Colonic mucosa (tissue), 4 donors: ENCODE results near the gene OR10A6. TPM values are rescaled to one million over a fixed set of nuclear protein-coding genes. Genes with fewer than 3 reads are reported as not detected.

Experiments
- DNase-seq: peaks from one replicate; pipeline ENCODE4 v3.0.0-alpha.2; 2020
- H3K27ac ChIP-seq: fragments of 200-600 bp; one replicate; pipeline ENCODE4 v1.8.0; 2021
- H3K27me3 ChIP-seq: fragments of 200-600 bp; one replicate; pipeline ENCODE4 v1.8.0; 2021
- H3K36me3 ChIP-seq: fragments of 200-600 bp; one replicate; pipeline ENCODE4 v1.8.0; 2021
- H3K4me1 ChIP-seq: fragments of 200-600 bp; one replicate; pipeline ENCODE4 v1.8.0; 2021; ENCODE audit warnings: mild to moderate bottlenecking
- H3K4me3 ChIP-seq: fragments of 200-600 bp; one replicate; pipeline ENCODE4 v1.8.0; 2021
- H3K9ac ChIP-seq, 2 donors: one replicate each; pipeline ENCODE4 v1.7.0; 2013; ENCODE audit warnings: control low read depth in 2 of 2, low read depth in 2 of 2, low read length in 2 of 2
- H3K9me3 ChIP-seq: fragments of 200-600 bp; one replicate; pipeline ENCODE4 v1.8.0; 2021
- CTCF ChIP-seq: fragments of 200-600 bp; IDR thresholded peaks from one replicate; pipeline ENCODE4 v1.8.0; 2022; ENCODE audit warnings: antibody characterized with exemption, mild to moderate bottlenecking
- intact Hi-C: fragments of 100-400 bp; cut with DNase I; formaldehyde crosslinking; loops from one replicate; pipeline ENCODE4 v1.14.1; 2022
- total RNA-seq, 2 donors: library from RNA; stranded (reverse); fragmentation: NEBNext Ultra II Directional in 1 of 2; extraction: Animal tissue kit (Norgen Biotek cat#: 25700) in 1 of 2; gene quantifications; one replicate each; pipeline ENCODE4 v1.2.1, GENCODE V29; 2021
- donor health status: healthy.
- donor health status: DM: no; HTN: no; CAD: no.
- donor health status: DM: no; HTN: no; CAD: no.

The OR10A6 gene
- not detected for total RNA-seq

- TF ChIP-seq CTCF = no peak
- intact Hi-C loops = no loop called here
Measured at GRCh38 chr11:7931168-7931567, at the start of gene OR10A6. OR10A6 (minus strand) TSS chr11:7931268; CDS start chr11:7928662, 2,606 bp downstream.

GRCh38 chr11:7977232-7977917 lies 46.3 kb upstream of the OR10A6 start:
- H3K4me3 ChIP-seq = no peak overlapping the region
- H3K9me3 ChIP-seq = no peaks in the 10 kb centered on the region
- no peak for DNase-seq
- H3K27ac ChIP-seq = no peak overlapping the region
- H3K36me3 ChIP-seq = no peaks in the 10 kb centered on the region
- H3K27me3 ChIP-seq = no peaks in the 10 kb centered on the region
- H3K4me1 ChIP-seq = no peaks in the 10 kb centered on the region
- TF ChIP-seq CTCF = no peak
- intact Hi-C loops = no loop called here
- no peak overlapping the region for H3K9ac ChIP-seq

More at GRCh38 chr11:7931168-7931567, at the start of gene OR10A6:
- no peak within 1 kb of the TSS for H3K9ac ChIP-seq
- H3K4me1 ChIP-seq = no peaks in the 10 kb centered on the region
- H3K27ac ChIP-seq = no peak within 1 kb of the TSS
- no peaks in the 10 kb centered on the region for H3K36me3 ChIP-seq
- no peaks in the 10 kb centered on the region for H3K9me3 ChIP-seq
- no peak within 1 kb of the TSS for H3K4me3 ChIP-seq
- DNase-seq = no peak
- no peaks in the 10 kb centered on the region for H3K27me3 ChIP-seq

- intact Hi-C loops = no loop called here
- no peaks in the 10 kb centered on the region for H3K27me3 ChIP-seq
- no peak overlapping the region for H3K4me3 ChIP-seq
- TF ChIP-seq CTCF = no peak
- no peak overlapping the region for H3K27ac ChIP-seq
- H3K9me3 ChIP-seq = no peaks in the 10 kb centered on the region
- no peak for DNase-seq
- no peaks in the 10 kb centered on the region for H3K36me3 ChIP-seq
- H3K9ac ChIP-seq = no peak overlapping the region
- H3K4me1 ChIP-seq = no peaks in the 10 kb centered on the region
Measured at GRCh38 chr11:7974668-7975067, 43.6 kb upstream of the OR10A6 start.

GRCh38 chr11:7973011-7973410 lies 41.9 kb upstream of the OR10A6 start:
- no peak for TF ChIP-seq CTCF
- no peak overlapping the region for H3K4me3 ChIP-seq
- H3K27ac ChIP-seq = no peak overlapping the region
- no peaks in the 10 kb centered on the region for H3K36me3 ChIP-seq
- no peak overlapping the region for H3K9ac ChIP-seq
- DNase-seq = no peak
- intact Hi-C loops = no loop called here
- no peaks in the 10 kb centered on the region for H3K9me3 ChIP-seq
- no peaks in the 10 kb centered on the region for H3K4me1 ChIP-seq
- no peaks in the 10 kb centered on the region for H3K27me3 ChIP-seq

GRCh38 chr11:7971846-7972245 lies 40.8 kb upstream of the OR10A6 start:
- H3K9me3 ChIP-seq = no peaks in the 10 kb centered on the region
- intact Hi-C loops = no loop called here
- H3K9ac ChIP-seq = no peak overlapping the region
- H3K4me1 ChIP-seq = no peaks in the 10 kb centered on the region
- no peaks in the 10 kb centered on the region for H3K27me3 ChIP-seq
- DNase-seq = no peak
- no peak for TF ChIP-seq CTCF
- H3K36me3 ChIP-seq = no peaks in the 10 kb centered on the region
- H3K27ac ChIP-seq = no peak overlapping the region
- H3K4me3 ChIP-seq = no peak overlapping the region
